Measurements from ENCODE around the gene IFNL1. TPM values are rescaled to one million over a fixed set of nuclear protein-coding genes. Genes with fewer than 3 reads are reported as not detected.

The IFNL1 gene
- total RNA-seq, 2 donors from 2014 or later = not detected

DNA sequence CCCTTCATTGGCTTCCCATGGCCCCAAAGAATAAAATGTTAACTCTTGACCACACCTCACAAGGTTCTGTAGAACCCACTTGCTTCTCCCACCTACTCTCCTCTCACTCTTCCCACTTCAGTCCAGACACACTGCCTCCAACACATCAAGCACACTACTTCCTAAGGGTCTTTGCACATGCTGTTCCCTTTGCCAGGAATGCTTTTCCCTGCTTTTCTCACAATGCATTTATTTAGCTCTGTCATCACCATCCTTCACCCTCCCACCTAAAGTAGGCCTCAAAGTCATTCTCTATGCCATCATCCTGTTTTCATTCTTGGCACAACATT is 7.9 kb downstream of the IFNL1 start:
- intact Hi-C loops (cut with DNase I) = no loop called here
- Histone ChIP-seq H3K27ac (no peak overlapping the region), H3K4me1 (replicated peaks) (peaks cover 5% of the 10 kb centered on the region), H3K27me3 (replicated peaks; ENCODE audit: insufficient read depth) (peaks cover 2% of the 10 kb centered on the region), H3K9me3 (no peaks in the 10 kb centered on the region), H3K36me3 (no peaks in the 10 kb centered on the region), H3K4me3 (no peak overlapping the region)
- DNase-seq (ENCODE audit: low spot score) = no peak
- TF ChIP-seq POLR2AphosphoS5 (IDR thresholded peaks at IDR 0.05) = no peak
- TF ChIP-seq, protein P1, sequence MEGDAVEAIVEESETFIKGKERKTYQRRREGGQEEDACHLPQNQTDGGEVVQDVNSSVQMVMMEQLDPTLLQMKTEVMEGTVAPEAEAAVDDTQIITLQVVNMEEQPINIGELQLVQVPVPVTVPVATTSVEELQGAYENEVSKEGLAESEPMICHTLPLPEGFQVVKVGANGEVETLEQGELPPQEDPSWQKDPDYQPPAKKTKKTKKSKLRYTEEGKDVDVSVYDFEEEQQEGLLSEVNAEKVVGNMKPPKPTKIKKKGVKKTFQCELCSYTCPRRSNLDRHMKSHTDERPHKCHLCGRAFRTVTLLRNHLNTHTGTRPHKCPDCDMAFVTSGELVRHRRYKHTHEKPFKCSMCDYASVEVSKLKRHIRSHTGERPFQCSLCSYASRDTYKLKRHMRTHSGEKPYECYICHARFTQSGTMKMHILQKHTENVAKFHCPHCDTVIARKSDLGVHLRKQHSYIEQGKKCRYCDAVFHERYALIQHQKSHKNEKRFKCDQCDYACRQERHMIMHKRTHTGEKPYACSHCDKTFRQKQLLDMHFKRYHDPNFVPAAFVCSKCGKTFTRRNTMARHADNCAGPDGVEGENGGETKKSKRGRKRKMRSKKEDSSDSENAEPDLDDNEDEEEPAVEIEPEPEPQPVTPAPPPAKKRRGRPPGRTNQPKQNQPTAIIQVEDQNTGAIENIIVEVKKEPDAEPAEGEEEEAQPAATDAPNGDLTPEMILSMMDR (IDR thresholded peaks at IDR 0.05) = no peak
- no peak for TF ChIP-seq POLR2A (IDR thresholded peaks at IDR 0.05)

DNA sequence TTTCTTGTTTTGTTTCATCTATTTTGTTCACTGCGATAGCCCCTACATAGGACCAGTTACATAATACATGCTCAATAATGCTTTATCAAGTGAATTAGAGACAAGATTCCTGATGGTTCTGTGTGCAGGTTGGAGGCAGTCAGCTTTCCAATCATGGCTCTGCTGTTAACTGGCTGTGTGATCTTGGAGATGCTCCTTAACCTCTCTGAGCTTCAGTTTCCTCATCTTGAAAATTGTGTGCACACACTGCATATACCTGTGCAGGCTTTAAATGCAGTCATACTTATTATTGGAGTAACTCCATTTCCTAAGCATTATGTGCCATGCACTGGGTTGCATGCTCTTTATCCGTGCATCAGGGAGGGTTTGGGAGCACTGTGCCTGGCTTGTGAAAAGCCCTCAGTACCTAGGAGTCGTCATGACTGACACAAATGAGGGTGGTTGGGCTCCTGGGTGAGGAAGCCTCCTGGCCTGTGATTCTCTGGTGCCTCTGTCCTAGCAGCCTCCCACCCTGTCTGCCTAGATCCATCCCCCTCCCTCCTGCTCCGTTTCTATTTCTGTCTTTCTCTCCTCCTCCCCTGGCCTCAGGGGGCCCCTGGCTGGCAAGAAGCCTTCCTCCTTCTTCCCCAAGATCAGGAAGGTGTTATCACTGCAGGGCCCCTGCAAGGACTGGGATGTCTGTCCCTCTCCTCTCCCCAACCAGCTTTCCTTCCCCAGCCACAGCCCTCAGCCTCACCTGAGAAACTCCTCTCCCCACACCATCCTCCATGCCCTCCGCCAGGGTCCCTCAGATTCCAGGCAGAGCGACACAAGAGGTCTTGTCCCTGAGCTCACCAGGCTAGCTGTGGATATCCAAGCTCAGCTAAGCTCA is 8.7 kb downstream of the IFNL1 start:
- H3K27ac ChIP-seq = no peak overlapping the region
- H3K4me1 ChIP-seq (replicated peaks) = peaks cover 5% of the 10 kb centered on the region
- intact Hi-C loops (cut with DNase I) = no loop called here
- DNase-seq (ENCODE audit: low spot score) = no peak
- peaks cover 2% of the 10 kb centered on the region for H3K27me3 ChIP-seq (replicated peaks; ENCODE audit: insufficient read depth)
- H3K4me3 ChIP-seq = no peak overlapping the region
- TF ChIP-seq POLR2A (IDR thresholded peaks at IDR 0.05) (no peak), POLR2AphosphoS5 (IDR thresholded peaks at IDR 0.05) (no peak)
- TF ChIP-seq, protein P1 (IDR thresholded peaks at IDR 0.05) = no peak
- H3K9me3 ChIP-seq = no peaks in the 10 kb centered on the region
- H3K36me3 ChIP-seq = no peaks in the 10 kb centered on the region
- 39% methylated on average over 6 of the region's 6 CpGs for WGBS

DNA sequence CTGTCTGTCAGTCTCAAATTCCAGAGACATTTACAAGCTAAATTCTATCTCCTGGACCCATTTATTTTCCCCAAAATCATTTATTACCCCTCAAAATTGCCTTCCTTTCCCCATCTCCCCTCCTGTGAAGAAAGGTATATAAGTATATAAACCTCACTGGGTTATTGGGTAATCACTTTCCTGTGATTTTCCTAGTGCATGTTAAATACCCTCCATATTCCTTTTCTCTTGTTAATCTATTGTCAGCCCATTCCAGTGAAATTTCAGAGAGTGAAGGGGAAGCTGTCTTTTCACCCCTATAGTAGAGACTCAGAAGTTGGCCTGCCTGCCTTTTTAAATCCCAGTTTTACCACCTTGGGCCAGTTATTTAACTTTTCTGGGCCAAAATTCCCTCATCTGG is 9.9 kb downstream of the IFNL1 start:
- no peak for TF ChIP-seq POLR2A (IDR thresholded peaks at IDR 0.05)
- no peak for TF ChIP-seq POLR2AphosphoS5 (IDR thresholded peaks at IDR 0.05)
- TF ChIP-seq, protein P1 (IDR thresholded peaks at IDR 0.05) = no peak
- H3K36me3 ChIP-seq = no peaks in the 10 kb centered on the region
- H3K27me3 ChIP-seq (replicated peaks; ENCODE audit: insufficient read depth) = peaks cover 2% of the 10 kb centered on the region
- no peaks in the 10 kb centered on the region for H3K9me3 ChIP-seq
- H3K4me1 ChIP-seq (replicated peaks) = peaks cover 5% of the 10 kb centered on the region
- DNase-seq (ENCODE audit: low spot score) = no peak
- no peak overlapping the region for H3K4me3 ChIP-seq
- H3K27ac ChIP-seq = no peak overlapping the region
- intact Hi-C loops (cut with DNase I) = no loop called here

DNA sequence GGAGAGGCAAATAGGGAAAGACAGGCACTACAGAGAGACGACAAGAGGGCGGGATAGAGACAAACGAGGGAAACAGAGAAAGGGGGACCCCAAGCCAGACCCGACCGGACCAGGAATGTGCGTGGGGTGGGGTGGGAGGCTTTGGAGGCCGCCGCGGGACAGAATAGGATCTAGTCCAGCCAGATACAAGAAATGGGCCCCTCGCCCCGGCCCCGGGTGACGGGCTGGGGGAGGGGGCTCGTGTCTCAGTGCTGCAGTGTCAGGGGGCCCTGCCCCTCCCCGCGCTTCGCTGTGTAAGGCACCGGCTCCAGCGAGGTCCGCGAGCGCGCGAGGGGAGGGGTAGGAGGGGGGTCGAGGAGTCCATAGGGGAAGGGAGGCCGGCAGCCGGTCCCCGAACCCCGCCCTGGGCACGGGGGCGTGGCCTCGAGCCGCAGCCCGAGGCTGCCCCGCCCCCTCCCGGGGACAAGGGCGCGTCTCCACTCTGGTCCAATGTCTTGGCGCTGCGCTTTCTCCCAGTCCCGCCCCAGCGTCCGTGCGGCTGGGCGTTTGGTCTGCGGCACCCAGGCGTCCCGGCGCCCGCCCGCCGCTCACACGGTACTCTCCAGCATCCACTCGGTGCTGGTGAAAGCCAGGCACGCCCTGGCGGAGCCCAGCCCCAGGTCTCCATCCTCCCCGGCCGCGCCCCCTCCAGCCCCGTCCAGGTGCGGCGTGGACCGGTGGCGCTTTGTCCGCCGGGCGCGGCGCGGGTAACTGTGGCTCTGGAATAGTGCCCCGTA is 11.0 kb downstream of the IFNL1 start:
- 24% methylated on average over 37 of the region's 71 CpGs for WGBS
- intact Hi-C loops (cut with DNase I) = no loop called here
- no peak overlapping the region for H3K27ac ChIP-seq
- no peak for TF ChIP-seq POLR2A (IDR thresholded peaks at IDR 0.05)
- no peak for TF ChIP-seq POLR2AphosphoS5 (IDR thresholded peaks at IDR 0.05)
- TF ChIP-seq, protein P1 (IDR thresholded peaks at IDR 0.05) = no peak
- no peak for DNase-seq (ENCODE audit: low spot score)
- H3K27me3 ChIP-seq (replicated peaks; ENCODE audit: insufficient read depth) = peaks cover 2% of the 10 kb centered on the region
- H3K36me3 ChIP-seq = no peaks in the 10 kb centered on the region
- H3K4me1 ChIP-seq (replicated peaks) = peaks cover 5% of the 10 kb centered on the region
- no peaks in the 10 kb centered on the region for H3K9me3 ChIP-seq
- H3K4me3 ChIP-seq = peak overlapping the region in 1 of 2 donors; percentile 19

Data from prostate gland (tissue), 2 donors.